H1 (cell line): ENCODE measurements around the gene GMPPA. TPM values are rescaled to one million over a fixed set of nuclear protein-coding genes. Genes with fewer than 3 reads are reported as not detected.

Experiments
- CTCF ChIA-PET: fragments of 300-600 bp; sonication (Branson Sonifier 250); formaldehyde crosslinking; loops from one replicate; lab custom pipeline; 2021; ENCODE audit not compliant: partially characterized antibody; lab: Charles Lee
- POLR2A ChIA-PET: fragments of 300-600 bp; sonication (Branson Sonifier 250); formaldehyde crosslinking; loops from one replicate; lab custom pipeline; 2021; ENCODE audit warnings: inconsistent platforms; ENCODE audit not compliant: partially characterized antibody; lab: Charles Lee
- DNase-seq, 2 experiments: peaks; one replicate each; pipeline versions ENCODE4 v3.0.0 to v3.0.0-alpha.2; 2010 to 2022; ENCODE audit warnings: low spot score in 2 of 2, low read depth in 1 of 2, mixed read lengths in 1 of 2
- FAIRE-seq: peaks from 2 replicates; lab custom pipeline; 2011; peaks lifted over from hg19 to GRCh38; lab: Jason Lieb, UNC
- H2AFZ ChIP-seq: 2 replicates; pipeline ENCODE4 v1.8.1; 2012; ENCODE audit warnings: low read length, inconsistent platforms
- H2AK5ac ChIP-seq: 2 replicates; pipeline ENCODE4 v1.6.1; 2013; ENCODE audit warnings: low read depth, low read length
- H2BK120ac ChIP-seq: replicated peaks from 2 replicates; pipeline ENCODE3; 2013; ENCODE audit warnings: low read depth, low read length, inconsistent platforms
- H2BK12ac ChIP-seq: 2 replicates; pipeline ENCODE4 v1.6.1; 2013; ENCODE audit warnings: low read depth, low read length
- H2BK15ac ChIP-seq: 2 replicates; pipeline ENCODE4 v1.6.1; 2013; ENCODE audit warnings: low read length
- H2BK20ac ChIP-seq: 2 replicates; pipeline ENCODE4 v1.6.1; 2013; ENCODE audit warnings: low read length
- H2BK5ac ChIP-seq: 2 replicates; pipeline ENCODE4 v1.6.1; 2013; ENCODE audit warnings: low read depth, low read length
- H3K14ac ChIP-seq: 2 replicates; pipeline ENCODE4 v1.6.1; 2013; ENCODE audit warnings: inconsistent platforms; ENCODE audit not compliant: insufficient read length
- H3K18ac ChIP-seq: 2 replicates; pipeline ENCODE4 v1.6.1; 2013; ENCODE audit warnings: low read length; ENCODE audit errors: extremely low read depth
- H3K23ac ChIP-seq: 2 replicates; pipeline ENCODE4 v1.6.1; 2013; ENCODE audit warnings: inconsistent platforms; ENCODE audit not compliant: insufficient read length
- H3K23me2 ChIP-seq: 2 replicates; pipeline ENCODE4 v1.6.1; 2013; ENCODE audit warnings: low read depth, low read length
- H3K27ac ChIP-seq: 2 replicates; pipeline ENCODE4 v1.6.1; 2011; ENCODE audit warnings: low read depth, low read length, inconsistent platforms
- H3K27me3 ChIP-seq, 4 experiments: replicated peaks in 1 of 4; 1 replicate in 1 of 4; 2 replicates in 3 of 4; pipeline versions ENCODE4 v1.6.1 to v1.8.1; 2011 to 2013; ENCODE audit warnings: low read length in 3 of 4, mild to moderate bottlenecking in 3 of 4, inconsistent platforms in 2 of 4, mixed read lengths in 2 of 4, moderate library complexity in 1 of 4; ENCODE audit not compliant: control insufficient read depth in 3 of 4, insufficient read depth in 3 of 4; ENCODE audit errors: extremely low read depth in 1 of 4
- H3K36me3 ChIP-seq, 4 experiments: 2 replicates each; pipeline versions ENCODE4 v1.6.1 to v1.8.1; 2011 to 2013; ENCODE audit warnings: mild to moderate bottlenecking in 4 of 4, low read length in 3 of 4, moderate library complexity in 2 of 4, control low read depth in 1 of 4, inconsistent platforms in 1 of 4; ENCODE audit not compliant: insufficient read depth in 4 of 4, control insufficient read depth in 2 of 4
- H3K4ac ChIP-seq: replicated peaks from 2 replicates; pipeline ENCODE3; 2013; ENCODE audit warnings: low read length, low read depth, mixed read lengths, inconsistent platforms; ENCODE audit not compliant: insufficient read length
- H3K4me1 ChIP-seq, 4 experiments: replicated peaks in 1 of 4; 1 replicate in 1 of 4; 2 replicates in 3 of 4; pipeline versions ENCODE4 v1.6.1 to v1.8.1; 2011 to 2013; ENCODE audit warnings: low read length in 3 of 4, inconsistent platforms in 2 of 4, mixed read lengths in 1 of 4; ENCODE audit not compliant: insufficient read depth in 4 of 4, control insufficient read depth in 3 of 4
- H3K4me2 ChIP-seq, 2 experiments: 2 replicates each; pipeline versions ENCODE4 v1.6.1 to v1.8.1; 2011 to 2013; ENCODE audit warnings: low read depth in 2 of 2, low read length in 2 of 2, control low read depth in 1 of 2, inconsistent platforms in 1 of 2, mild to moderate bottlenecking in 1 of 2; ENCODE audit not compliant: insufficient read depth in 1 of 2
- H3K4me3 ChIP-seq, 4 experiments: fragments of 200-600, 300-600 bp in 1 of 4; sonication (generic), shearing (Covaris generic), sonication (Bioruptor Twin) in 1 of 4; 2 replicates each; pipeline versions ENCODE4 v1.5.1 to v1.8.1; 2011 to 2016; ENCODE audit warnings: low read length in 4 of 4, low read depth in 3 of 4, control low read depth in 2 of 4, inconsistent platforms in 2 of 4, mild to moderate bottlenecking in 2 of 4, mixed read lengths in 1 of 4, moderate library complexity in 1 of 4; ENCODE audit not compliant: insufficient read depth in 2 of 4; ENCODE audit errors: extremely low read depth in 1 of 4
- H3K56ac ChIP-seq: replicated peaks from 2 replicates; pipeline ENCODE3; 2013; ENCODE audit warnings: low read depth, mild to moderate bottlenecking, mixed read lengths, low read length, inconsistent platforms; ENCODE audit not compliant: insufficient read length
- H3K79me1 ChIP-seq: 2 replicates; pipeline ENCODE4 v1.6.1; 2013; ENCODE audit warnings: low read depth, low read length, control low read depth
- H3K79me2 ChIP-seq, 2 experiments: 2 replicates each; pipeline versions ENCODE4 v1.6.1 to v1.8.1; 2012 to 2013; ENCODE audit warnings: low read length in 2 of 2, mild to moderate bottlenecking in 2 of 2, inconsistent platforms in 1 of 2; ENCODE audit not compliant: insufficient read depth in 2 of 2, control insufficient read depth in 1 of 2
- H3K9ac ChIP-seq, 4 experiments: replicated peaks in 1 of 4; 1 replicate in 1 of 4; 2 replicates in 3 of 4; pipeline versions ENCODE4 v1.6.1 to v1.8.1; 2011 to 2013; ENCODE audit warnings: low read depth in 3 of 4, low read length in 3 of 4, control low read depth in 2 of 4, mild to moderate bottlenecking in 2 of 4, moderate library complexity in 2 of 4, inconsistent platforms in 1 of 4; ENCODE audit errors: extremely low read depth in 1 of 4
- H3K9me3 ChIP-seq, 2 experiments: 2 replicates each; pipeline versions ENCODE4 v1.6.1 to v1.8.1; 2012 to 2013; ENCODE audit warnings: mild to moderate bottlenecking in 2 of 2, moderate library complexity in 2 of 2, control low read depth in 1 of 2, inconsistent platforms in 1 of 2, low read depth in 1 of 2, low read length in 1 of 2, mixed read lengths in 1 of 2; ENCODE audit not compliant: insufficient read depth in 2 of 2
- H4K20me1 ChIP-seq, 2 experiments: replicated peaks in 1 of 2; 2 replicates each; pipeline versions ENCODE3 to v1.8.1; 2011 to 2013; ENCODE audit warnings: inconsistent platforms in 2 of 2, low read length in 2 of 2, mild to moderate bottlenecking in 1 of 2; ENCODE audit not compliant: insufficient read depth in 2 of 2, control insufficient read depth in 1 of 2
- H4K5ac ChIP-seq: 2 replicates; pipeline ENCODE4 v1.6.1; 2013; ENCODE audit warnings: low read length, low read depth, mixed read lengths, inconsistent platforms; ENCODE audit not compliant: insufficient read length
- H4K8ac ChIP-seq: 2 replicates; pipeline ENCODE4 v1.8.0; 2013; ENCODE audit warnings: mild to moderate bottlenecking, moderate library complexity, low read length, inconsistent platforms; ENCODE audit not compliant: insufficient read depth; ENCODE audit errors: extremely low read depth
- H4K91ac ChIP-seq: replicated peaks from 2 replicates; pipeline ENCODE3; 2013; ENCODE audit warnings: low read length, mixed read lengths, inconsistent platforms; ENCODE audit not compliant: insufficient read length
- FOSL1 ChIP-seq: IDR thresholded peaks from 2 replicates; pipeline ENCODE4 v1.6.1; 2011; ENCODE audit warnings: mild to moderate bottlenecking, low read depth, low read length, moderate library complexity; ENCODE audit not compliant: insufficient read depth
- GABPA ChIP-seq: IDR thresholded peaks from 2 replicates; pipeline ENCODE4 v1.6.1; 2011; ENCODE audit warnings: mild to moderate bottlenecking, low read length, moderate library complexity, borderline replicate concordance; ENCODE audit not compliant: insufficient read depth
- POLR2A ChIP-seq, 2 experiments: IDR thresholded peaks; 1 replicate in 1 of 2; 2 replicates in 1 of 2; pipeline ENCODE4 v1.6.1; 2011; ENCODE audit warnings: low read depth in 2 of 2, low read length in 2 of 2, mild to moderate bottlenecking in 2 of 2; ENCODE audit errors: control extremely low read depth in 1 of 2
- POU5F1 ChIP-seq: IDR thresholded peaks from 2 replicates; pipeline ENCODE4 v1.6.1; 2011; ENCODE audit warnings: low read depth, mild to moderate bottlenecking, low read length, moderate library complexity
- SIN3A ChIP-seq, 2 experiments: IDR thresholded peaks in 1 of 2; conservative IDR thresholded peaks in 1 of 2; 2 replicates each; pipeline ENCODE4 v1.6.1; 2011 to 2012; ENCODE audit warnings: low read length in 2 of 2, improper control_type of control experiment in 1 of 2, low read depth in 1 of 2, mild to moderate bottlenecking in 1 of 2
- TAF7 ChIP-seq: optimal IDR thresholded peaks from 2 replicates; pipeline ENCODE3; 2011; ENCODE audit warnings: low read depth, mild to moderate bottlenecking, inconsistent platforms, low read length, moderate library complexity, borderline replicate concordance
- TBP ChIP-seq: IDR thresholded peaks from 2 replicates; pipeline ENCODE4 v1.6.1; 2011; ENCODE audit warnings: low read depth, low read length, improper control_type of control experiment
- TCF12 ChIP-seq: IDR thresholded peaks from 2 replicates; pipeline ENCODE4 v1.6.1; 2011; ENCODE audit warnings: low read depth, mild to moderate bottlenecking, low read length
- TEAD4 ChIP-seq: IDR thresholded peaks from 2 replicates; pipeline ENCODE4 v1.6.1; 2012; ENCODE audit warnings: low read depth, low read length, inconsistent platforms, mixed read lengths
- WGBS, 2 experiments: shearing (Covaris generic) in 1 of 2; methylation state at CpG; one replicate each; pipeline versions ENCODE4 v1.1.6 to v1.1.7; 2013 to 2015; ENCODE audit warnings: low lambda C conversion rate in 2 of 2, mixed read lengths in 2 of 2, inconsistent platforms in 1 of 2, low coverage in 1 of 2, missing lambda C conversion rate in 1 of 2; ENCODE audit not compliant: insufficient replicate concordance in 2 of 2, insufficient coverage in 1 of 2, insufficient read length in 1 of 2; ENCODE audit errors: extremely low coverage in 1 of 2, missing lambda C conversion rate in 1 of 2; 5-methylcytosine and 5-hydroxymethylcytosine counted together
- polyA plus RNA-seq, 7 experiments: library from polyadenylated mRNA; depleted of rRNA in 3 of 7; stranded (reverse) in 5 of 7; unstranded in 2 of 7; fragments of >200 nt in 5 of 7; fragments of 200-250 nt in 2 of 7; gene quantifications; 1 replicate in 5 of 7; 2 replicates in 1 of 7; 4 replicates in 1 of 7; pipeline versions ENCODE4 v1.2.1 to v1.2.3, GENCODE V29; 2011 to 2013; ENCODE audit warnings: missing spikeins in 2 of 7, mixed read lengths in 2 of 7
- total RNA-seq: library from RNA; stranded (reverse); fragmentation: NEBNext Ultra II Directional; extraction: Animal tissue kit (Norgen Biotek cat#: 25700); gene quantifications from 2 replicates; pipeline ENCODE4 v1.2.1, GENCODE V29; 2021
- TF ChIP-seq, protein P1 (sequence below): IDR thresholded peaks from 2 replicates; pipeline ENCODE4 v1.6.1; 2012; ENCODE audit warnings: inconsistent platforms

GMPPA gene
- total and polyA plus RNA-seq, 2 of the 8 experiments (the other 6 are each of a cell fraction or from before 2014, with no cell fraction given), result 34.3 to 98.8 TPM

DNA sequence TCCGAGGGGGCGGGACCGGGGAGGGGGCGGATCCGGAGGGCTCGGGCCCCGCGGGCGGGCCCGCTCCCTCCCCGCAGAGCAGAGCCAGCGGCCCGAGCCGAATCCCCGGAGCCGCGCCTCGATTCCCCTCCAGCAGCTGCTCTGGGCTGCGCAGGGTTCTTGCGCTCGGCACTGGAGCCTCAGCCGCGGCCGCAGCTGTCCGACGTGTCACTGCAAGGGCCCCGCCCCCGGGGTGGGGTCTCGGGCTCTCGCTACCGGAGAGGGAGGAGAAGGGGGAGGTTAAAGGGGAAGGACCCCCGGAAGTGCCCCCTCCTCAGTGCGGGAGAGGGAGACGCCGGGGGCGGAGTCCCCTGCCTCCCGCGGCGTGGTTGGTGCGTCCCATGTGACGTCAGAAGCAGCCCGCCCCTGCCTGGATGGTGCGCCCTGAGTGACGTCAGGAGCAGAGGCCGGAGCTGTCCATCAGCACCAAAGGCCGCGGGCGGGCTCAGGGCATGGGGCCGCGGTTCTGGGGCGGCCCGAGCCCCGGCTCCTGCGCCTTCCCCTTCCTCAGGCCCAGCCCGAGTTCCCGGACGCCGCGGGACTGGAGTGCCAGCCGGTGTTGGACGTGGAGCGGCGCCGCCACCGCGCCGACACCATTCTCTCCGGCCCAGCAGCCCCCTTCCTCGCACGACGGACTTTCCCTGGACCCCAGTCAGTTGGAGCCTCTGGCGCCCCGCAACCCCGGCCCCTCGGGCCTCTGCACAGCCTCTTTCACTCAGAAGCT lies 45.1 kb downstream of the GMPPA start, which contains the start of the genes CHPF and TMEM198:
CHPF (minus strand) TSS at position 214 of the 763 bp plus-strand sequence. CDS start 271 bp downstream, outside the sequence.
TMEM198 (plus strand) TSS at position 433 of the 763 bp plus-strand sequence. CDS start 700 bp downstream, outside the sequence.
- peak within 1 kb of the TSS; percentile 73 for H4K8ac ChIP-seq
- peaks cover 0 to 6% of the 10 kb centered on the region in 2 experiments; a peak in 1 of 4 replicates for H3K79me2 ChIP-seq
- no peak within 1 kb of the TSS for H4K91ac ChIP-seq
- H2BK20ac ChIP-seq, result no peak within 1 kb of the TSS
- H3K27ac ChIP-seq, result peak within 1 kb of the TSS; percentile 19; the same call in 1 of the 2 replicates
- no peak within 1 kb of the TSS for H3K14ac ChIP-seq
- H3K23me2 ChIP-seq, result peaks cover 14% of the 10 kb centered on the region; the same call in 1 of the 2 replicates
- DNase-seq, result peak; percentile 98
- ChIA-PET CTCF (interaction anchor here (0.8 to 113.1 kb wide), 17 partner anchors 14 to 146 kb away, joined by 3 to 7248 read pairs (median 7); partner anchors contain the start of genes DES, GMPPA, INHA and OBSL1), POLR2A (interaction anchor here (0.6 to 3.3 kb wide), 17 partner anchors 10 to 110 kb away, joined by 3 to 44 read pairs (median 4); partner anchors contain the start of genes GMPPA, INHA, OBSL1 and STK11IP)
- H2AK5ac ChIP-seq, result no peak within 1 kb of the TSS
- peak within 1 kb of the TSS; percentile 62 to 90 for H3K4me2 ChIP-seq
- H3K9ac ChIP-seq, result peak within 1 kb of the TSS; percentile 52 to 78 (median 70)
- H3K27me3 ChIP-seq, result peaks cover 0 to 4% (median 0%) of the 10 kb centered on the region in 4 experiments; a peak in 2 of 7 replicates
- peaks cover 4 to 22% (median 12%) of the 10 kb centered on the region in 4 experiments; a peak in 6 of 8 replicates for H3K36me3 ChIP-seq
- peak within 1 kb of the TSS; percentile 73 to 90 (median 80) for H3K4me3 ChIP-seq
- peak within 1 kb of the TSS; percentile 85; the same call in 1 of the 2 replicates for H2BK5ac ChIP-seq
- no peak within 1 kb of the TSS for H2BK120ac ChIP-seq
- peak within 1 kb of the TSS; percentile 48; the same call in 1 of the 2 replicates for H3K18ac ChIP-seq
- no peak within 1 kb of the TSS for H3K23ac ChIP-seq
- peaks cover 4% of the 10 kb centered on the region; the same call in 1 of the 2 replicates for H3K79me1 ChIP-seq
- no peaks in the 10 kb centered on the region for H3K9me3 ChIP-seq
- 1% methylated on average over 55 of the region's 75 CpGs; no CpG with 5 or more reads in 1 of the 2 experiments for WGBS, 2 experiments
- H2AFZ ChIP-seq, result no peak within 1 kb of the TSS
- H3K4ac ChIP-seq, result no peak within 1 kb of the TSS
- H3K4me1 ChIP-seq, result peaks cover 2 to 13% (median 7%) of the 10 kb centered on the region in 4 experiments; a peak in 6 of 7 replicates
- FAIRE-seq, result peak; percentile 36
- H2BK12ac ChIP-seq, result no peak within 1 kb of the TSS
- H3K56ac ChIP-seq, result peak within 1 kb of the TSS; percentile 84
- H4K5ac ChIP-seq, result no peak within 1 kb of the TSS
- H2BK15ac ChIP-seq, result no peak within 1 kb of the TSS
- peaks cover 14 to 23% of the 10 kb centered on the region in 2 experiments for H4K20me1 ChIP-seq
- TF ChIP-seq POU5F1 (no peak), POLR2A (IDR thresholded peaks at IDR 0.05; ENCODE audit: control extremely low read depth in 1 of 2, low read depth in 2 of 2, low read length in 2 of 2) (peak in 1 of 2 experiments; percentile 60; a peak in 2 of 3 replicates), FOSL1 (no peak), TCF12 (0 out of 2 replicates have a peak, but pooled peaks have one; percentile 23), TBP (no peak; the same call in 1 of the 2 replicates), GABPA (peak; percentile 88), SIN3A (conservative IDR thresholded peaks at IDR 0.05 in 1 of 2, IDR thresholded peaks at IDR 0.05 in 1 of 2; ENCODE audit: low read depth in 1 of 2, low read length in 2 of 2) (peak in 1 of 2 experiments; percentile 95; a peak in 2 of 4 replicates), TEAD4 (no peak), TAF7 (peak; percentile 44)
- TF ChIP-seq, protein P1, sequence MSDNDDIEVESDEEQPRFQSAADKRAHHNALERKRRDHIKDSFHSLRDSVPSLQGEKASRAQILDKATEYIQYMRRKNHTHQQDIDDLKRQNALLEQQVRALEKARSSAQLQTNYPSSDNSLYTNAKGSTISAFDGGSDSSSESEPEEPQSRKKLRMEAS, result peak; percentile 61
